Measurements from ENCODE around the gene OMG. TPM values are rescaled to one million over a fixed set of nuclear protein-coding genes. Genes with fewer than 3 reads are reported as not detected.
"Not testable (repeated sequence)": the region's sequence is repeated elsewhere in the genome, so short reads cannot be mapped to it uniquely, and the experiment has no call there.

OMG gene
- total RNA-seq, 2 experiments from 2014 or later: 0.10 TPM; not detected in 1

- no peaks in the 10 kb centered on the region for H3K9me3 Mint-ChIP-seq
- H3K4me3 Mint-ChIP-seq: peak overlapping the region; percentile 73
- no peak for DNase-seq
- CTCF ChIA-PET: interaction anchor here (0.6 to 2.3 kb wide), 5 partner anchors 8 to 103 kb away, joined by 3 to 8 read pairs (median 3); no protein-coding TSS in a partner anchor
- H3K27ac Mint-ChIP-seq: peak overlapping the region; percentile 96
- H3K4me1 Mint-ChIP-seq (ENCODE audit: low read depth): peaks cover 46% of the 10 kb centered on the region
- intact Hi-C loops (cut with micrococcal nuclease): loop anchor here (2.0 to 5.0 kb wide), 6 partner anchors 176 to 957 kb away; partner anchors contain the start of genes CRLF3 and UTP6
- peaks cover 11% of the 10 kb centered on the region for H3K36me3 Mint-ChIP-seq (ENCODE audit: low read depth)
- H3K27me3 Mint-ChIP-seq (ENCODE audit: low read depth): no peaks in the 10 kb centered on the region
These were observed 22.0 kb upstream of the OMG start for GRCh38 chr17:31318851-31319661.

GRCh38 chr17:31318298-31318801 is 21.3 kb upstream of the OMG start:
- Mint-ChIP-seq H3K36me3 (ENCODE audit: low read depth) (peaks cover 11% of the 10 kb centered on the region), H3K4me1 (ENCODE audit: low read depth) (peaks cover 45% of the 10 kb centered on the region), H3K27me3 (ENCODE audit: low read depth) (no peaks in the 10 kb centered on the region), H3K4me3 (peak overlapping the region; percentile 73), H3K9me3 (no peaks in the 10 kb centered on the region), H3K27ac (peak overlapping the region; percentile 96)
- peak; percentile 71 for DNase-seq
- CTCF ChIA-PET: interaction anchor here (2.3 kb wide), 1 partner anchor 11 kb away, joined by 5 read pairs; no protein-coding TSS in a partner anchor
- intact Hi-C loops (cut with micrococcal nuclease): loop anchor here (2.0 to 5.0 kb wide), 6 partner anchors 176 to 956 kb away; partner anchors contain the start of genes CRLF3 and UTP6

GRCh38 chr17:31314782-31315100 is 17.7 kb upstream of the OMG start:
- H3K27ac Mint-ChIP-seq: peak overlapping the region; percentile 96
- intact Hi-C loops (cut with micrococcal nuclease): loop anchor here (1.0 to 5.0 kb wide), 5 partner anchors 59 to 952 kb away; partner anchors contain the start of genes CRLF3 and UTP6

GRCh38 chr17:31313982-31314781 is 17.1 kb upstream of the OMG start, which contains the start of gene EVI2B:
EVI2B (minus strand) TSS chr17:31314054; CDS start chr17:31305609, 8,445 bp downstream.
- Mint-ChIP-seq H3K9me3 (no peaks in the 10 kb centered on the region), H3K27ac (peak within 1 kb of the TSS; percentile 96), H3K4me1 (ENCODE audit: low read depth) (peaks cover 46% of the 10 kb centered on the region), H3K27me3 (ENCODE audit: low read depth) (no peaks in the 10 kb centered on the region), H3K4me3 (peak within 1 kb of the TSS; percentile 82), H3K36me3 (ENCODE audit: low read depth) (peaks cover 14% of the 10 kb centered on the region)
- CTCF ChIA-PET: no interaction called here
- peak; percentile 18 for DNase-seq
- intact Hi-C loops (cut with micrococcal nuclease): loop anchor here (1.0 kb wide), 1 partner anchor 59 kb away; no protein-coding TSS in a partner anchor

More at GRCh38 chr17:31314782-31315100, 17.7 kb upstream of the OMG start:
- no peak for DNase-seq
- peaks cover 42% of the 10 kb centered on the region for H3K4me1 Mint-ChIP-seq (ENCODE audit: low read depth)
- no peaks in the 10 kb centered on the region for H3K9me3 Mint-ChIP-seq
- CTCF ChIA-PET: no interaction called here
- peaks cover 14% of the 10 kb centered on the region for H3K36me3 Mint-ChIP-seq (ENCODE audit: low read depth)
- H3K27me3 Mint-ChIP-seq (ENCODE audit: low read depth): no peaks in the 10 kb centered on the region
- H3K4me3 Mint-ChIP-seq: peak overlapping the region; percentile 50

- H3K9me3 Mint-ChIP-seq; H3K27me3 Mint-ChIP-seq (ENCODE audit: low read depth); H3K36me3 Mint-ChIP-seq (ENCODE audit: low read depth); intact Hi-C loops (cut with micrococcal nuclease): not testable (repeated sequence)
- H3K4me1 Mint-ChIP-seq (ENCODE audit: low read depth): peaks cover 57% of the 10 kb centered on the region
- CTCF ChIA-PET: interaction anchor here (0.7 to 1.2 kb wide), 4 partner anchors 8 to 182 kb away, joined by 3 to 4 read pairs (median 4); no protein-coding TSS in a partner anchor
- H3K27ac Mint-ChIP-seq: peak overlapping the region; percentile 100
- peak overlapping the region; percentile 82 for H3K4me3 Mint-ChIP-seq
- DNase-seq: peak; percentile 66
These were observed 15.2 kb upstream of the OMG start for GRCh38 chr17:31312223-31312622.

- DNase-seq: no peak
- Mint-ChIP-seq H3K9me3 (no peaks in the 10 kb centered on the region), H3K27ac (peak overlapping the region; percentile 100), H3K4me3 (peak overlapping the region; percentile 82), H3K27me3 (ENCODE audit: low read depth) (no peaks in the 10 kb centered on the region), H3K4me1 (ENCODE audit: low read depth) (peaks cover 57% of the 10 kb centered on the region), H3K36me3 (ENCODE audit: low read depth) (peaks cover 3% of the 10 kb centered on the region)
- CTCF ChIA-PET: interaction anchor here (0.9 to 1.2 kb wide), 3 partner anchors 56 to 183 kb away, joined by 4 read pairs; no protein-coding TSS in a partner anchor
- intact Hi-C loops (cut with micrococcal nuclease): no loop called here
These were observed 14.5 kb upstream of the OMG start for GRCh38 chr17:31311526-31311925.

- no peaks in the 10 kb centered on the region for H3K27me3 Mint-ChIP-seq (ENCODE audit: low read depth)
- intact Hi-C loops (cut with micrococcal nuclease): no loop called here
- no peaks in the 10 kb centered on the region for H3K9me3 Mint-ChIP-seq
- CTCF ChIA-PET: interaction anchor here (1.2 to 1.5 kb wide), 3 partner anchors 9 to 62 kb away, joined by 4 to 8 read pairs (median 4); no protein-coding TSS in a partner anchor
- DNase-seq: peak; percentile 51
- peaks cover 5% of the 10 kb centered on the region for H3K36me3 Mint-ChIP-seq (ENCODE audit: low read depth)
- H3K4me3 Mint-ChIP-seq: peak overlapping the region; percentile 82
- H3K4me1 Mint-ChIP-seq (ENCODE audit: low read depth): peaks cover 57% of the 10 kb centered on the region
- H3K27ac Mint-ChIP-seq: peak overlapping the region; percentile 100
These were observed 13.8 kb upstream of the OMG start for GRCh38 chr17:31310886-31311285.

- Mint-ChIP-seq H3K4me1 (ENCODE audit: low read depth) (peaks cover 60% of the 10 kb centered on the region), H3K36me3 (ENCODE audit: low read depth) (peaks cover 11% of the 10 kb centered on the region), H3K27me3 (ENCODE audit: low read depth) (no peaks in the 10 kb centered on the region), H3K4me3 (peak overlapping the region; percentile 87), H3K27ac (peak overlapping the region; percentile 100), H3K9me3 (peaks cover under 1% of the 10 kb centered on the region)
- intact Hi-C loops (cut with micrococcal nuclease): no loop called here
- peak; percentile 63 for DNase-seq
- CTCF ChIA-PET: interaction anchor here (0.9 to 1.5 kb wide), 2 partner anchors 10 to 59 kb away, joined by 3 to 8 read pairs; no protein-coding TSS in a partner anchor
These were observed 13.2 kb upstream of the OMG start for GRCh38 chr17:31310260-31310659.

GRCh38 chr17:31309556-31309955 is 12.5 kb upstream of the OMG start:
- Mint-ChIP-seq H3K27me3 (ENCODE audit: low read depth) (no peaks in the 10 kb centered on the region), H3K36me3 (ENCODE audit: low read depth) (peaks cover 17% of the 10 kb centered on the region), H3K4me1 (ENCODE audit: low read depth) (peaks cover 60% of the 10 kb centered on the region), H3K27ac (peak overlapping the region; percentile 100), H3K4me3 (peak overlapping the region; percentile 87), H3K9me3 (peaks cover 5% of the 10 kb centered on the region)
- DNase-seq: no peak
- CTCF ChIA-PET: interaction anchor here (0.6 to 0.9 kb wide), 2 partner anchors 10 to 60 kb away, joined by 3 to 4 read pairs; no protein-coding TSS in a partner anchor
- intact Hi-C loops (cut with micrococcal nuclease): loop anchor here (5.0 to 10.0 kb wide), 2 partner anchors 212 to 1615 kb away; no protein-coding TSS in a partner anchor

- Mint-ChIP-seq H3K9me3 (peaks cover 5% of the 10 kb centered on the region), H3K27ac (peak overlapping the region; percentile 100), H3K4me1 (ENCODE audit: low read depth) (peaks cover 61% of the 10 kb centered on the region), H3K4me3 (peak overlapping the region; percentile 87), H3K27me3 (ENCODE audit: low read depth) (no peaks in the 10 kb centered on the region), H3K36me3 (ENCODE audit: low read depth) (peaks cover 24% of the 10 kb centered on the region)
- no peak for DNase-seq
- intact Hi-C loops (cut with micrococcal nuclease): loop anchor here (1.0 to 10.0 kb wide), 4 partner anchors 8 to 1614 kb away; partner anchors contain the start of gene EVI2A
- CTCF ChIA-PET: no interaction called here
These were observed 11.6 kb upstream of the OMG start for GRCh38 chr17:31308372-31309334.

All from activated naive CD4-positive, alpha-beta T cell treated with anti-CD3 and anti-CD28 coated beads for 36 hours (primary cell).